HG02840 (cell line): ENCODE results near the gene DGKA.
"Not testable (repeated sequence)": the region's sequence is repeated elsewhere in the genome, so short reads cannot be mapped to it uniquely, and the experiment has no call there.

Experiments used
- ATAC-seq: cut with Tn5 transposase; IDR thresholded peaks from one replicate; pipeline ENCODE4 v1.9.1; 2021; ENCODE audit warnings: mild to moderate bottlenecking, moderate library complexity, moderate number of reproducible peaks; ENCODE audit not compliant: unreplicated experiment, low FRiP score

Gene DGKA

DNA sequence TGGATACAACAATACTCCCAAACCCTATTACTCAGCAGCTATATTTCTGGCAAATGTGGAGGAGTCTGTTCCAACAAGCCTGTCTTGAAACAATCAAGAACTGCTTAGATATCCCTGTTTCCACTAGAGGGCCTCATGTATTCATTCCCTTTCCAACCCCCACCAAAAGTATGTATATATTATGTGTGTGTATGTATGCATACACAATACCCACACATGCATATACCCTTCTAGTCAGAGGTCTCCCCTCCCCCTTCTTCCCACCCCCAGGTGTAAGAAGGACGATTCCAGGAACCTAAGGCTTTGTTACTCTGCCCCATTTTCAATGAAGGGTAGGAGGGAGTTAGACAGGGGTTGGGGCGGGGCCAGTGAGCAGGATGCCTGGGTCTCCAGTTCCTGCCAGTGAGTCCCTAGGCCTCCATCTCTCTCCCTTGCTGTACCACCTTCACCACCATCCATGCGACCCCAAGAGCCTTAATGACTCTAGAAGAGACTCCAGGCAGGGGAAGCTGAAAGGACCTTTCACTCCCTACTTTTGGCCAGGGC is at the start of gene DGKA:
Gene DGKA, plus strand, starts transcription at position 392 of the 546 bp plus-strand sequence. CDS start 5,342 bp downstream, outside the sequence.
- no peak for ATAC-seq

DNA sequence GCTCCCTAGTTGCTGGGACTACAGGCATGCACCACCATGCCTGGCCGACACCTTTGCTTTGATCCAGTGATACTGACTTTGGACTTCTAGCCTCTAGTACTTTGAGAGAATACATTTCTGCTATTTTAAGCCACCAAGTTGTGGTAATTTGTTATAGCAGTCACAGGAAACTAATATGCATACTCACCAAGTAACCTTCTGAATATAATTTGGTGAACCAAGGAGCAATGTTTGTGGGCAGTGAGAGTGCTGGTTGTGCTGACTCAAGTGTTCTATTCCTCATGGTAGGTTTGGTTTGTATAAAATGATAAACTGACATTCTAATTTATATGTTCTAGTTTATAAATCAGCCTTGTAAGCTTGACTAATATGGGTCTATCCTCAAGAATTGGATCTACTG is 45.8 kb upstream of the DGKA start:
- no peak for ATAC-seq

DNA sequence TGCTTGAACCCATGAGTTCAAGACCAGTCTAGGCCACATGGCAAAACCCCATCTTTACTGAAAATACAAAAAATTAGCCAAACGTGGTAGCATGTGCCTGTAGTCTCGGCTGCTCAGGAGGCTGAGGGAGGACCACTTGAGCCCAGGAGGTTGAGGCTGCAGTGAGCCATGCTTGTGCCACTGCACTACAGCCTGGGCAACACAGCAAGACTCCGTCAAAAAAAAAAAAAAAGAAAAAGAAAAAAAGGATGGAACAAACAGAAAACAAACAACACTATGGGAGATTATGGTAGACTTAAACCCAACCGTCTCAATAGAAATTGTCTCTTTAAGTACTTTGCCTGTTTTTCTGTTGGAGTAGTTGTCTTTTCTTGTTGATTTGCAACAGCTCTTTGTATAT is 39.7 kb upstream of the DGKA start:
- ATAC-seq, result no peak

DNA sequence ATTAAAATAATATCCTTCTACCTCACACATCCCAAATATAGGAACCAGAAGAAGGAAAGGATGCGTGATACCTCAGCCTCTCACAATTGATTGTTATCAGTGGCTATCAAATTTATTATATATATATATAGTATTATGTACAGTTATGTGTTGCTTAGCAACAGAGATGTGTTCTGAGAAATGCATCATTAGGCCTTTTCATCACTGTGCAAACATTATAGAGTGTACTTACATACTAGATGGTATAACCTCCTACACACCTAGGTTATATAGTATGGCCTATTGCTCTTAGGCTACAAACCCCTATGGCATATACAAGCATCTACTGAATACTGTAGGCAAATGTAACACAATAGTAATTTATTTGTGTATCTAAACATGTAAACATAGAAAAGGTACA is 37.2 kb upstream of the DGKA start:
- ATAC-seq, result no peak

DNA sequence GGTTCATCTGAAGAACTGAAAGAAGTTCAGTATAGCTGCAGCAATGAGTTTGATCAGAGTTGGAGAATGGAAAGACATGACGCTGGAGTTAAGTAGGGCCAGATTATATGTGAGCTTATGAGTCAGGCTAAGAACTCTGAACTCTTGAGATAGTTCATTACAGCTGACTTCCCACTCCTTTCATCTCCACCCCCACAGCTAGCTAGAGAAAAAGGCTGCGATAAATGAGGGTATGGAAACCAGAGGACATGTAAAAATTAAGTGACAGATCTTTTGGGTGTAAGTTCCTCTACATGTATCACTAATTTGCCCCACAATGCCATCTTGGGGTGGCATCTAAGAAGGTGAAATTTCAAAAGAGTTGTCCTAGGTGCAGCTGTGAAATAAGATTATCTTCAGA is 31.9 kb upstream of the DGKA start:
- ATAC-seq, result no peak

DNA sequence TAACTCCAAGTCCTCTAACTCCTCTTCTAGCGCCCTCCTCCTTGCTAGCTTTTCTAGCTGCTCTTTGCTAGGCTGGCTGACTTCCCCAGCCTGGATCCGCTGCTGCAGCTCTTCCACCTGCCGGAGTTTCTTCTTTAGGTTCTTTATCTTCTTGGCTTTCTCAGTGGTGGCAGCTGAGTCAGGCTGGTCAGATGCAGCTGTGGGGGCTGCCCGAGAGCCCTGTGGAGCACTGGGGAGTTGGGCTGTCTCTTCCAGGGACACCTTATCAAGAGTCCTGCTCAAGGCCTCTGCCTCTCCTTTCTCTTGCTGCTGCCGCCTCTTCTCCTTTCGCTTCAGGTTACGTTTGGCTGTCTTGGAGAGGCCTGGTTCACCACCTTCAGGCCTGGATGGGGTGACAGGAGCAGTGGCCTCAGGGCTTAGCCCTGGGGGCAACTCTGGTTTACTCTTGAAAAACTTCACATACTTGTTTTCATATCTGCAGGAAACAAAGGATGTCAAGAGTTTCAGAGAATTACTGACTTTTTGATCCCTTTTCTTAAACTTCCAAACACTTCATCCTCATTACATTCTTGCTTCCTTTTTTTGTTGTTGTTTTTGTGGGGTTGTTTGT is 29.0 kb upstream of the DGKA start:
- no peak for ATAC-seq

DNA sequence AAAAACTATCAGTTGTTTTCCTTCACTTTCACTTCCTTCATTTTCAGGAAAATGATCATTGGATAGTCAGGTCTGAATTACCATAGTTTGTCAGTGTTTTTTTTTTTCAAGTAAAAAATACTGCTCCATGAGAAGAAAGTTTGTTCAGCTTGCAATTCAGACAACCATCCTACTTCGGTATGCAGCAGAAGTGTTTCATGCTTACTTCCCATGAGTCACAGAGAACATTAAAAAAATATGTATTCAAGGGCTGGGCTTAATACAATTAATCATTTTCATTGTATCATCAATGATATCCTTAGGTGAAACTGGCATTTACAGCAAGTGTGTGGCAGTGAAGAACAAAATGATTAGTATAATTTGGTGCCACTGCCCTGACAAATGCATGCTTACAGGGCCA is 24.9 kb upstream of the DGKA start:
- no peak for ATAC-seq

DNA sequence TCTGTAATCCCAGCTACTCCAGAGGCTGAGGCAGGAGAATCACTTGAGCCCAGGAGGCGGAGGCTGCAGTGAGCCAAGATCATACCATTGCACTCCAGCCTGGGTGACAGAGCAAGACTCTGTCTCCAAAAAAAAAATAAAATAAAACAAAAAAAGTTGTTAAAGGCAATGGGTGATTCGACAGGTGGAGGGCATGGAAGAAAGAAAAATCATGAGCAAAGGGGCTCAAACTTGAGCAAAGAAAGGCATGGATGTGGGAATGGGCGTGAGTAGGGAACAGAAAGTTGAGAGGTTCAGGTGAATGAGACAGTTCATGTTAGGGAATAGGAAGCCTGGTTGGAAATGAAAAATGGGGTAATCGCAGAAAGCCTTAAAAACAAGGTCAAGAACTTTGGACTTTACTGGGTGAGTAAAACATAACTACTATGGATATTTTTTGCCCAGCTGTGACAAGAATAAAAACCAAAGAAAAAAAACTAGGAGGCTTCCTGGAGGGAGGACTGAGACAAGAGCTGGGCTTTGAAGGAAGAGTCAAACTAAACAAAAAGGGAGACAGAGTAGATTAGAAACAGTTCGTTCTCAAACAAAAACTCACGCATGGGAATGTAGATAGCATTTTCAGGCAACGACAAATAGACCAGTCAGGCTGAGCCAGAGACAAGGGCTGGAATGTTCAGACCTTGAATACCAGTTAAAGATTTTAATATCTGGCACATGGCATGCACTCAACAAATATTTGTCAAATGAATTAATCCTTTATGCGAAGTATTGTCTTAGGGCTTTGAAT is 22.0 kb upstream of the DGKA start:
- no peak for ATAC-seq

DNA sequence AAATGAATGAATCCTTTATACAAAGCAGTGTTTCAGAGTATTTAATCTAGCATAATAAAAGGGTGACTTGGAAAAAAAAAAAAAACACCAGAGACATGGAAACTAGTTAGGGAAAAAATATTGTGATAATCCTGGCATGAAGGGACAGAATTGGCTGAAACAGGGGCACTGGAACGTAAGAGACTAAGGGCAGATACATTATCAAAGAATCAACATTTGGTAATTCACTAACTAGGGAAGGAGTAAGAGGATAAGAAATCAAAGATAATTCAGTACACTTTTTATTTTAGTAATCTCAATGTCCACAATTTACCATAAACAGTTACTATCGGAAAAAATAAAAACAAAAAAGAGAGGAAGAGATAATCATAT is 21.5 kb upstream of the DGKA start:
- ATAC-seq, result no peak

DNA sequence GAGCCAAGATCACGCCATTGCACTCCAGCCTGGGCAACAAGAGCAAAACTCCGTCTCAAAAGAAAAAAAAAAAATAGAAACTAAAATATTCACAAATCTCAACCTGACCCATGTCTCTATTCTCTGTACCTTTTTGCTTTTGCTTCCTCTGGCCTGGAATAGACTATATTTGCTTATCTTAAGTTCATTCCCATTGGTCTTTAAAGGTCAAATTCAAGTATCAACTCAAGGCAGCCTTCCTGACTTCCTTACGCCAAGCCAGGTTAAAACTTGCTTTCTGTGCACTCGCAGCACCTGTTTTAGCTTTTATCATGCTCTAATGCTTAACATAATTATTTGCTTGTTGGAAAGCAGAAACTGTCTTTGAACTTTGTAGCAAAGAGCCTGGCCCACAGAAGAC is 18.1 kb upstream of the DGKA start:
- no peak for ATAC-seq

DNA sequence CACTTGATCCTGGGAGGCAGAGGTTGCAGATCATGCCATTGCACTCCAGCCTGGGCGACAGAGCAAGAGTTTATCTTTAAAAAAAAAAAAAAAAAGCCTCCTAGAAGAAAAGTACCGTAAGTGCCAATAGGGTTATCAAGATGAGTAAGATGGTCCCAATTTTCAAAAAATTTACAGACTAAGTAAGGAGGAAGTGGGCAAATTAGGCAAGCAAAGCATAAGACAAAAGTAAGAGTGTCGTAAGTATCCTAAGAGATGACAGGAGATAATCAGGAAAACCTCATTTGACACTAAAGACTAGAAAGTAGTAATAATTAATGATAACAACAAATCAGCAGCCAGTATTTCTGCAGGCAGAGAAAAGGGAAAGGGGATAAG is 15.5 kb upstream of the DGKA start:
- no peak for ATAC-seq

DNA sequence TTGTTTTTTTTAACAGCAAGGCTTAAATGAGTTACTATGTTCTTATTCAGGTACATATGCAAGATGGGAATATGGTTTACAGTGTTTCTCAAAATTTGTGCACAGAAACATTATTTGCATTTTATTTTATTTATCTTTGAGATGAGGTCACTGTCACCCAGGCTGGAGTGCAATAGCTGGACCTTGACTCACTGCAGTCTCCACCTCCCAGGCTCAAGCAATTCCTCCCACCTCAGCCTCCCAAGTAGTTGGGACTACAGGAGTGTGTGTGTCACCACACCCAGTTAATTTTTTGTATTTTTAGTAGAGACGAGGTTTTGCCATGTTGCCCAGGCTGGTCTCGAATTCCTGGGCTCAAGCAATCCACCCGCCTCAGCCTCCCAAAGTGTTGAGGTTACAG is 11.9 kb upstream of the DGKA start:
- ATAC-seq, result not testable (repeated sequence)

DNA sequence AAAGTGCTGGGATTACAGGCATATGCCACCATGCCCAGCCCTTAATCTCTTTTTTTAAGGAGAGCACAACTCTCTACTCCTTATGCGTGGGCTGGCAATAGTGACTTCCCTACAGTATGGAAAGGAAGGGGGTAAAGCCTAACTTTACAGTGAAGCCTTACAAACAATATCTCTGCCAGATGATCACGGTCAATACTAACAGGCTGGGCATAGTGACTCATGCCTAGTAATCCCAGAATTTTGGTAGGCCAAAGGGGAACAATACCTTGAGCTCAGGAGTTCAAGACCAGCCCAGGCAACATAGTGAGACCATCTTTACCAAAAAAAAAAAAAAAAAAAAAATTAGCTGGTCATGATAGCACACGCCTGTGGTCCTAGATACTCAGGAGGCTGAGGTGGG is 8.8 kb upstream of the DGKA start:
- no peak for ATAC-seq

DNA sequence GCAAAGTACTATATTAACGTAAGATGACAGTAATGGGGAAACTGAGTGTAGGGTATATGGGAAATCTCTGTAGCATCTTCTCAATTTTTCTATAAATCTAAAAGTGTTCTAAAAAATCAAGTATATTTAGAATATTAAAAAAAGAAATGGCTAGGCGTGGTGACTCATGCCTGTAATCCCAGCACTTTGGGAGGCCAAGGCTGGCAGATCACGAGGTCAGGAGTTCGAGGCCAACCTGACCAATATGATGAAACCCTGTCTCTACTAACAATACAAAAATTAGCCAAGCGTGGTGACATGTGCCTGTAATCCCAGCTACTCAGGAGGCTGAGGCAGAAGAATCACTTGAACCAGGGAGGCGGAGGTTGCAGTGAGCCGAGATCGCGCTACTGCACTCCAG is 7.3 kb upstream of the DGKA start:
- ATAC-seq, result not testable (repeated sequence)

DNA sequence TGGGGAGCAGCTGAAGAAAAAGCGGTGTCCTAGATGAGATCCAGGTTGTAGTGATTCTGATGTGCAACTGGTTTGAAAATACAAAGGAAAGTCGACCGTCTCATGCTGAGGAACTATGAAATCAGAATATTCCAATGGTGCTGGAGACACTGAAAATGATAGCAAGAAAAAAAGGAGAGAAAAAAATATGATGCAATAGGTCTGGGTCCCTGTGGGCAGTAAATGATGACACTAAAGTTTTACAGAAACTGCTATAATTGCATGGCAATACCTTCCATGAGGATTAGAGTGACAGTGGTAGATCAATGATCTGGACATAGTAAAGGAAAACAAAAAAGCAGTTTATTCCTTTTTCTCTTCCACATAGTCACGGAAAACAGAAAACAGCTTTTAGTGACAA is 5.6 kb upstream of the DGKA start:
- no peak for ATAC-seq

DNA sequence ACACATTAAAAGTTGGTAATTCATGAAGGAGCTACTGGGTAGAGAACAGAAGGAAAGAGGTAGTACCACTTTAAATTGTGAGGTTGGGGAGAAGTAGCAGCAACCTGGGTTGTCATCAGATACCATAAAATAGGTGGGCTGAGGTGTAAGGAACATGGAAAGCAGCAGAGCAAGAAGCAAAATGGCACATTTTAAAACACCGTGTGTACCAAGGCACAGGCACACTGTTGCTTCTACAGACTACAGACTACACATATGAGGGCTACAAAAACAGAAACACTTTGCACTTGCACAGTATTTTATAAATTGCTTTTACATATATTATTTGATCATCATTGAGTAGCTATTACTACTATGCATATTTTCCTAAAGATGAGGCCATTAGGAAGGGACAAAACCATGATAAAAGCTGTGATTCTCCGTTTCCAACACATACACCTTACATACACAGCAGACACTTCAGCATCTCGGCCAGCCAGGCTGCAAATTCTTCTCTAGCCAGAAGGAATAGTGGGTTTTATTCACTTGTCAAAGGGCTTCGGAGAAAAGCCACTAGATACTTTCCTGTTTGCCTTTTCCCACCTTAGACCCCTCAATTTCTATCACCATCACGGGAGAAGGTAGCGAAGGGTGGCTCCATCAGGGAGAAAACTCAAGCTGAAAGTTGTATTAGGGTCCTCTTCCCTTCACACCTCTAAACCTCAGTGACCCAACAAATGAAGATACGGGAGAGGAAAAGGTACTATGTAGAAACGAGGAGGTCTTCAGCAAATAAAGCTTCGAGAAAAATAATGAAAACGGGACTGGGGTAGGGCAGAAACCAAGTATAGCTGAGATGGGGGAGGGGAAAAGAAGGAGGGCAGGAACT is 4.9 kb upstream of the DGKA start:
- peak; percentile 1 for ATAC-seq

DNA sequence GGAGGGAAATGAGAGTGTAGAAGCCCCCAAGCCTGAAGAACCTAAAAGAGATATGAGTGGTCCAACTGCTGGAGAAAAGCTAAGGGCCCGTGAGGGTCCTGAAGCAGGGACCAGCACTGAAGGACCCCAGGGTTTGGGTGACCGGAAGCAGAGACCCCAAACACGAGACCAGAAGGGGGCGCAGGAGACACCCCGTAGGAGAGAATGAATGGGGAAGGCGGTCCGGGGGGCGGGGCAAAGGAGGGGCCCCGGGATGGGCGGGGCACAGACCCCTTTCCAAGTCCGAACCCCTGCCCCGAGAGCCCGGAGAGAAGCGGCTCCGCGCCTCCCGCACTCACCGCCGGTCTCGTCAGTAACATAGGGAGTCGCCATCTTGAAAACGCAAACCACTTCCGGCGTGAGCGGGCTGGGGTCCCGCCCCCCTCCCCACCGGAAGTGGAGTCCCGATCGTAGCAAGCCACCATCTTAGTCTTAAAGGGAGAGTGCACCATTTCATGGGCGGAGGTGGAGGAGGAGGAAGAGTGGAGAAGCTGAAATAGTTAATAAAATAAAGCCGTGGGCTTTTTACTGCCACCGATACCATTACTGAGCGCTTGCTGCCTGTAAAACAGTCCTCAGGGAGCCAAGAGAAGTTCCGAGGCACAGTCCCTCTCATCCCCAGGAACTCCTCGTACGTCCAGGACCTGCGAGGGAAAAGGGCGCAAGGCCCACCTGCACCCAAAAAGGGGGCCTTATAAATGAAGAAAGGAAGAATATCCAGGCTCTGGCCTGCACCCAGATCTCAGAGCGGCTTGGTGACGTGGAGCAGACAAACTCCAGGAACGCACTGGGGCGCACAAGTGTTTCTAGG is 4.0 kb upstream of the DGKA start:
- peak; percentile 48 for ATAC-seq

DNA sequence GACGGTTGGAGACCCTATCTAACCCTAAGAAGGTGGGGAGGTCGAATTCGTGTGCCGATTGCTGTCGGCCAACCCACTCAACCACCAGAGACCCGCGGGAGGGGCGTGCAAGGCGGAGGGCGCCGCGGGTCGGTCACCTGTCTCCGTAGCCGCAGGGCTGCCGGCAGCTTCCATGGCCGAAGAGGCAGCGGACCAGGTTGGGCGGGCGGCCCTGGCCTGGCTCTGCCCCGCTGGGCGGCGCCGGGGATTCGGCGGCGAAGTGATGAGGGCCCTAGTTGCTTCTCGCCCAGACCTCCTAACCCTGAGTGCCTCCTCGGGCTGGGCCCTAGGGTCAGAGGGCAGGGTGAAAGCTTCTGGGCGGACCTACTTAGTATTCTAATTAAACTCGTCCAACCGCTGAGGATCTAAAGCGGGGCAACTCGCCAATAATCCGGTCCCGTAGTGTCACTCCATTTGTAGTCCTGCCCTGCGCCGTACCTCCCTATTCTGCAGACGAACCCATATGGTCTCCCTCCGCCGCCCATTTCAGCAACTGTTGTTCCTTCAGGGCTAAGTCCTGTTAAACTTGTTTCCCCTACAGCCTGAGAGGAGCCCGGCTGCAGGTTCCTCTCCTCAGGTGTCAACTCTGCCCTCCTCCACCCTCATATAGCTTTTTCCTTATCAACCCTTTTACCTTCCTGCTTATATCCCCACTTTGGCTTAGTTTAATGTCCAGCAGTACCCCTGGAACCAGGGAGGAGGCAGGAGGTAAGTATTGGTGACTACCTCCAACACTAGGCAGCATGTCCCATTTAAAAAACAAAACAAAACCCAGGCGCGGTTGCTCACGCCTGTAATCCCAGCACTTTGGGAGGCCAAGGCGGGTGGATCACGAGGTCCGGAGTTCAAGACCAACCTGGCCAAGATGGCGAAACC is 3.1 kb upstream of the DGKA start, which contains the start of gene PYM1:
Gene PYM1, minus strand, starts transcription at position 307 of the 915 bp plus-strand sequence. Its CDS starts 133 bp downstream, at position 174.
- ATAC-seq, result peak; percentile 23

DNA sequence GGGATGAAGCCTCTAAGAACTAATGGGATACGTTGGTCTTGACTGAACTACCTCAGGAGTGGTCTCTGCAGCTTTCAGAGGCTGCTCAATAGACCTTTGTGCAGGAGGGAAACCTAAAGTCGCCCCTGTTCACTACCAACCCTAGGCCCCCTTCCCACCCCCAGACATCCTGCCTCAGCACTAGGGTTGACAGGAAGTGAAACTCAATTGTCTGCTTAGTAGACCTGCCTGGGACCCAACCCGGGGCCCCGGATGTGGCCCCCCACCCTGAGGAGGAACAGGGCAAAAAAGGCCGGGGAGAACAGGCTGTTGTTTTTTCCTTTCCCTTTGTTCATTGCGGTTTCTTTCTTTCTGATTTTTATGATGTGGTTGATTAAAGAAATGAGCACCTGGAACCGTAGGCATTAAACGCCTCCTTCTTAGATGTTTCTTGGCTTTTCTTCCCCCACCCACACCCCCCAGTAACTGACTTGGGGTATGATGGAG is 1.6 kb upstream of the DGKA start:
- peak; percentile 27 for ATAC-seq
